GM19240 (cell line): ENCODE data around the gene PAF1.
"Not testable (repeated sequence)": the region's sequence is repeated elsewhere in the genome, so short reads cannot be mapped to it uniquely, and the experiment has no call there.

ENCODE experiments used
- DNase-seq: peaks from one replicate; pipeline ENCODE4 v3.0.0; 2011; ENCODE audit warnings: low spot score; ENCODE audit not compliant: insufficient read length

PAF1 gene

GRCh38 chr19:39355253-39355652 is 35.7 kb downstream of the PAF1 start:
- DNase-seq = no peak

- DNase-seq = no peak
Measured at GRCh38 chr19:39352381-39353255, 38.3 kb downstream of the PAF1 start.

GRCh38 chr19:39351537-39352064 is 39.3 kb downstream of the PAF1 start:
- DNase-seq = peak; percentile 86

GRCh38 chr19:39350156-39350555 is 40.8 kb downstream of the PAF1 start:
- DNase-seq = no peak

GRCh38 chr19:39349326-39349725 is 41.6 kb downstream of the PAF1 start:
- DNase-seq = no peak

GRCh38 chr19:39347332-39348164 is 43.4 kb downstream of the PAF1 start:
- no peak for DNase-seq

GRCh38 chr19:39345956-39346355 is 45.0 kb downstream of the PAF1 start:
- no peak for DNase-seq

- DNase-seq = no peak
Measured at GRCh38 chr19:39342647-39343305, 48.1 kb downstream of the PAF1 start.

- DNase-seq = peak; percentile 94
Measured at GRCh38 chr19:39341719-39342604, 48.9 kb downstream of the PAF1 start, which contains the start of gene SAMD4B. TSS of gene SAMD4B (plus strand) at chr19:39342421. CDS start at chr19:39356894, 14,473 bp downstream.

GRCh38 chr19:39341129-39341718 is 49.7 kb downstream of the PAF1 start:
- DNase-seq = no peak

GRCh38 chr19:39340156-39340555 is 50.8 kb downstream of the PAF1 start:
- not testable (repeated sequence) for DNase-seq

- no peak for DNase-seq
Measured at GRCh38 chr19:39339674-39340073, 51.2 kb downstream of the PAF1 start.

GRCh38 chr19:39336483-39336882 is 54.4 kb downstream of the PAF1 start:
- DNase-seq = no peak
